Non-pigmented ciliary epithelial cell (primary cell): ENCODE data around the gene SERINC5.

Source experiments
- DNase-seq: peaks from one replicate; pipeline ENCODE4 v3.0.0-alpha.2; 2010; ENCODE audit warnings: low read depth

SERINC5 gene

DNA sequence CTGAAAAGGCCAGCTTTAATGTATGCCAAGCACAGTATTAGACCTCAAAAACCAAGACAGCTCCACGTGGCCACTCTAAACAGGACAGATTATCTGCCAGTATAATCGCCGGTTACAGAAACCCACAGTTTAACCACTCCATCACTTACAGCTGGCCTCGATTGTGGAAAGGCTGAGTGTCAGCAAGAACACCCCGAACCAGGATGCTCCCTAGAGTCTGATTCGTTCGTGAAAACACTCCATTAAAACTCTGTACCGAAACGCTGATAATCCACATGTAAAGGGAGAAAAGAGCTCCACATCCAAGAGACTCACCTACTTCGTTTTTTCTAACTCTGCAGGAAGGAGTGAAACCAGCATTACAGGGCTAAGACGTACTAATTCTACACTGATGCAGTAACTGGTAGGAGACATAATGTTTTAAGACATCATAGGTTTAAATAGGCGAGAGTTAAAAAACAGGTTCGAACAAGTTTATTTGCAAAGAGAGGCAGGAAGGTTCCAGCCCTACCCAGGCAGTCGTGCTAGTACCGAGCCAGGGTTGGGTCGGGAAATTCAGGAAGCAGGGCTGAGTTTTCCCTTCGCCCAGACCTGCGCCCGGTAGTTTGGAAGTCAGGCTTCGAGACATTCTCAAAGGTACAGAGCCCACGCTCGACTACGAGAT lies 949 bp downstream of the SERINC5 start:
- DNase-seq = no peak

GRCh38 chr5:80251636-80252035 lies 4.2 kb downstream of the SERINC5 start:
- no peak for DNase-seq

DNA sequence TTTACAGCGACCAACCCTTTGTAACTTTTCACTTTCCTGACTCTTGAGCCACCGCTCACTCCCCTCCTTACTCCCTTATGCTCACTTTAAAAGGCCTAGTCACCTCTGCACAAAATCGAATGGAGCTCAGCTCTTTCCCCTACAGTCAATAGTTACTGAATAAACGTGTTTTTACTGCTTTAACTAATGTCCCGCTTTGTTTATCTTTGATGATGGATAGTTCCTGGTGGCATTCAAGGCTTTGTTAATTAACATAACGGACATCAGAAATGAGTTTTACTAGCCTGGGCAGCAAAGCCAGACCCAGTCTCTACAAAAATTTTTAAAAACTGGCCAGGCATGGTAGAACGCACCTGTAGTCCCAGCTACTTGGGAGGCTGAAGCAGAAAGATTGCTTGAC lies 5.0 kb downstream of the SERINC5 start:
- no peak for DNase-seq

DNA sequence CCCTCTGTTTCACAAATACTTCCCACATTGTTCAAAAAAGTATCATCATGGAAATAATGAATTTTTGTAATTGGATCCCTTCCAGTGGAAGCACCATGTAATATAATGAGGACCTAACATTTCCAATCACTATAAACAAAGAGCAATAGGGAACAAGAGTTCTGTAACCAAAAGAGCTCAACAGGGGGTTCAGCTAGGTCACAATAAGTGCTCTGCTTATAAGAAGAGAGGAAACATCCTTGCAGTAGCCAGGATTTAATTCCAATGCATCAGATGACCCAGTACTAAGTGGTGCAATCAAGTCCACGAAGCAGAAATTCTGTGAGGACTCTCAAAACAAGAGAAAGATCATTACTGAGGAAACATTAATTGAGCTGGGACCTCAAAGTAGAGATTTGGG lies 5.9 kb downstream of the SERINC5 start:
- no peak for DNase-seq

- no peak for DNase-seq
Observed at GRCh38 chr5:80248378-80248777, 7.5 kb downstream of the SERINC5 start.

- DNase-seq = peak; percentile 88
Observed at GRCh38 chr5:80246995-80247729, 8.7 kb downstream of the SERINC5 start.

DNA sequence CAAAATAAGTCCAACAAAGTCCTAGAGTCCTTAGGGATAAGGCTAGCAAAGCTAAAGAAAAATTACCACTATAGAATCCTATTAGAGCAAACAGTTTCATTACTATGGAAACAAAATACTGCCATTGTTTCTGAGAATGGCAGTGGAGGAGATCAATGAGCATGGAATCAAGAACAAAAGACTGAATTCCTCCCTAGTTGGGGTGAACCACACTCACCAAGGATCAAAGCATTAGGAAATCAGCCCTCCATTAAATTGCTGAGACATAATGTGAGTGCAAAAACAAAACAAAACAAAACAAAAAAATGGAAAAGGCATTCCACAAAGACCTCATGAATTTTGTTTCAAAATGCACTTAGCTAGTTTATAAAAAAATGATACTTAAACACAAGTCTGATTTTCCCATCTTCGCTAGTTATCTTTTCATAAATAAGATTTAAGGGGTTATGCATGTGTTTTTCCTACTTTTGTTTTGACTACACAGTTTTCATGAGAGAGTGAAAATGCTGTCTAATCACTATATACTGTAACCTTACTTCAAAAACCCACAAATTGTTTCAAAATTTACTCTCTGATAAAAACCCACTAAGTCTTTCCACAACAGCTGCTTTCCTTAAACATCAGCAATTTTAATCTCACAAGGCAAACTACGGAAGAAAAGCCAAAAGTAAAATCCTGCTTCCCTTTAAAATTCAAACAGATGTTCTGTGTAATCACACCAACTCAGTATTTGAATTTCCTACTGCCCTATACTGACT lies 9.7 kb downstream of the SERINC5 start:
- no peak for DNase-seq

- DNase-seq = no peak
Observed at GRCh38 chr5:80243567-80243966, 12.3 kb downstream of the SERINC5 start.

DNA sequence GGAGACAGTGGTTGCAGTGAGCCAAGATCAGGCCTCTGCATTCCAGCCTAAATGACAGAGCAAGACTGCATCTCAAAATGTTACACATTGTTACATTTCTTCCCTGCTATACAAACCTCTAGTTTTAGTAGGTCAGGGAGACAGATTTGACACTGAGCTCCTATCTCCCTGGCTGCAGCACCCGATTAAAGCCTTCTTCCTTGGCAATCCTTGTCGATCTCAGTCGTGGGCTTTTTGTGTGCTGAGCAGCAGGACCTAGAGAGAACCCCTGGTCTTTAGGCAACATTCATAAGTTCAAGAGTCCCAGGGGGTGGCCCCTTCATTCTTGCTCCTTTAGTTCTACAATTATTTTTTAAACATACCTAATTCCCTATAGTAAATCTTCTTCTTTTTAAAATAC lies 13.0 kb downstream of the SERINC5 start:
- DNase-seq = no peak

- no peak for DNase-seq
Observed at GRCh38 chr5:80240368-80240986, 15.4 kb downstream of the SERINC5 start.

DNA sequence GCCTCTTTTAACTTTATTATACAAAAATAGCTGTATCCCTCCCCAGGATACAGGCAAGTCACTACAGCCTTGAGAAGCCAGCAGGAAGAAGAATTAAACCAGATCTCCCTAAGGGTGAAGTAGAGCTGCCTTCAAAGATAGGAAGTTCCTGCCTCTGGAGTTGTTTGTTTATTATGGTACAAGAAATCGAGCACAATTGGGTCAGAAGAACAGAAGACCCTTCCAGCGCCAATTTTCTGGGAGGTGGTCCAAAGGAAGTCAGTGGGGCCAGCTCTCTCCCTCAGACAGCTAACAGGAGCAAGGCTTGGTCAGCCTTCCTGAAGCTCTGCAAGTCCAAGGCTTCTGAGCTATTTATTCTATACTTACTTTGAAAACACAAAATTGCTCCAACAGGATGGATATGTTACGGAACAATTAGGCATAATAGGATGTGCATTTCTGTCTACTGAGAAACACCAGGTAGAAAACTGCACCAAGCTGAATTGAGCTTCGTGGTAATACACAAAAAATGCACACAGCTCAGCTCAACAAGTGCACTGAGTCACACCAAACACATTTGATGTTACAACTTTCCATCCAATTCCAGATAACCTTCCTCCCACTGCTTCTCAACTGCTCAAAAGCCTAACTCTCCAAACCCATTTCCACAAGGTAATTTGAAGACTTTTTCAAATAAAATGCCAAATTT lies 16.0 kb downstream of the SERINC5 start:
- DNase-seq = peak; percentile 55

GRCh38 chr5:80238778-80239679 lies 16.8 kb downstream of the SERINC5 start:
- DNase-seq = no peak

DNA sequence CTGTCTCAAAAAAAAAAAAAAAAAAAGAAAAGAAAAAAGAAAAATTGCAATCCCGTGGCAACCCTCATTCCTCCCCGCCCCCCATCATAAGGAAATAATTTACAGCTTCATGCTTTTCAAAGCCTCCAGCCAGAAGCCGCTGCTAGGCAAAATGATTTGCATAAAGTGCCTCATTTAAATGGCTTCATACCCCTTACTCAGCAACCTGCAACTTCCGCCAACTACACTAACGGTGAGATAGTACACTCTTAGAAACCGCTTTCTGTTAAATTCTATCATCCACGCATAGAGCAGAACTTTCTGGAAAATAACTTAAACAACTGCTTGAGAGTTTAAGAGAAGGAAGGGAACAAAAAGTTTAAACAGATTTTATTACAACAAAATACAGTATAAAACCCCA lies 17.8 kb downstream of the SERINC5 start:
- no peak for DNase-seq

DNA sequence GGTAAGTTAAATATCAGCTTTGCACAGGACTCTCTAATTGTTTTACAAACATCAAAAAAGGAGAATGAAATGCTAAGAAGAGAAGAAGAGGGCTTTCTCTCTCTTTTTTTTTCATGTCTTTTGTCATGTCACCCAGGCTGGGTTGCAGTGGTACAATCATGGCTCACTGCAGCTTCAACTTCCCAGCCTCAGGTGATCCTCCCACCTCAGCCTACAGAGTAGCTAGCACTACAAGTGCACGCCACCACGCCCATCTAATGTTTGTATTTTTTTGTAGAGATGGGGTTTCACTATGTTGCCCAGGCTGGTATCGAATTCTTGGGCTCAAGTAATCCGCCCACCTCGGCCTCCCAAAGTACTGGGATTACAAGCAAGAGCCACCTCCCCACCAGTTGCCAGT lies 18.6 kb downstream of the SERINC5 start:
- DNase-seq = no peak

DNA sequence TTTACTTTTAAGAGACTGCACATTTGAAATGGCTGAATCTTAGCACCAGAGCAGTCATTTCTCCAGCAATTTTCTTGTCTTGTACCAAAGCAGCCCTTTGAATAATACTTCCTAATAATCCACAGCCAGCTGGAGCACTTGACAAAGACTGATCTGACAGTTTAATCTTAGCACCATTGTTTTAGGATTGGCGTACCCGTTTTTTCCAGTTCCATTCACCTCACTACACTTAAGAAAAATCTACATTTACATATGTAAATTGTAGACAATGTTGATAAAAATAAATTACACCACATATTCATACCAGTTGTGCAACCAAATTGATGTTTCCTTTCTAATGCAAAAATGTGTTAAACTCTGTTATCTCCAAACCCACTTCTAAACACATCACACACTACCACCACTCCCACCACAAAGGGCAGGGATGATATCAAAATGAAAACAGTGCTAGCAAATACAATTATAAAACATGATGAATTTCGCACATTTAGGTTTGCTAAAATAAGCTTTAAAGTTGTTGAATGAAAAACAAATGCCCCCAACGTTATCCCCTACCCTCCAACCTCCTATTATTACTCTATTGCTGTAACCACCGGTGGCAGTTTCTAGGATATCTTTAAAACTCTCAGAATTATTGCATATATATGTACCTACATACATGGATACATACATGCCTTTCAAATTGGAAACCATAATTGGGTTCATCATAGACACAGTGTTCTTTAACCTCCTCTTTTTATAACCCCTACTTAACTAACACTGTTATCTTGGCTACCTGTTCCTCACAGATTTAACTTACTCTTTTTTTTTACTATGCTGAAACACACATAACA lies 21.5 kb downstream of the SERINC5 start:
- DNase-seq = no peak

DNA sequence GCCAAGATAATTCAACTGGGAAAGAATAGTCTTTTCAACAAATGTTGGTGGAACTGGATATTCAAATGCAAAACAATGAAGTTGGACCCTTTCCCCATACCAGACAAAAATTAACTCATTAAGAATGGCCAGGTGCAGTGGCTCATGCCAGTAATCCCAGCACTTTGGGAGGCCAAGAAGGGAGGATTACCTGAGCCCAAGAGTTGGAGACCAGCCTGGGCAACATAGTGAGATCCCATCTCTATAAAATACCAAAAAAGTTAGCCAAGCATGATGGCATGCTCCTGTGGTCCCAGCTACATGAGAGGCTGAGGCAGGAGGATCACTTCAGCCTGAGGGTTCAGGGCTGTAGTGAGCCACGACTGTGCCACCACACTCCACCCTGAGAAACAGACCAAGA lies 24.2 kb downstream of the SERINC5 start:
- no peak for DNase-seq

DNA sequence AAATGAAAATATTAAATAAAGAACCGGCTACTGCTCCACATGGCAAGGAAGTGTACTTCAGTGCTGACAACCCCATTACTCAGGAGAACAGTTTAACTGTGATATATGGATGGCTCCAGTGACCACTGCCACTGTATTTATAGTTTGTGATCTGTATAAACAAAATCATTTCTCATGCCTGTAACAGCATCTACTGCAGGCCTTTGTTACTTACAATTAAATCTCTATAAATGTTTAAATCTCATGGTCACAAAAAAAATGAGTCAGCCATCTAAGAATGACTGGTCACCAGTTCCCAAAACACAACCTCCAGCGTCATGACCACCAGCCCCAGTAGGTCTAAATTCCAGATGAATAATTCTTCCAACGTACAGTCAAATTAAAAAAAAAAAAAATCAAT lies 24.6 kb downstream of the SERINC5 start:
- no peak for DNase-seq

DNA sequence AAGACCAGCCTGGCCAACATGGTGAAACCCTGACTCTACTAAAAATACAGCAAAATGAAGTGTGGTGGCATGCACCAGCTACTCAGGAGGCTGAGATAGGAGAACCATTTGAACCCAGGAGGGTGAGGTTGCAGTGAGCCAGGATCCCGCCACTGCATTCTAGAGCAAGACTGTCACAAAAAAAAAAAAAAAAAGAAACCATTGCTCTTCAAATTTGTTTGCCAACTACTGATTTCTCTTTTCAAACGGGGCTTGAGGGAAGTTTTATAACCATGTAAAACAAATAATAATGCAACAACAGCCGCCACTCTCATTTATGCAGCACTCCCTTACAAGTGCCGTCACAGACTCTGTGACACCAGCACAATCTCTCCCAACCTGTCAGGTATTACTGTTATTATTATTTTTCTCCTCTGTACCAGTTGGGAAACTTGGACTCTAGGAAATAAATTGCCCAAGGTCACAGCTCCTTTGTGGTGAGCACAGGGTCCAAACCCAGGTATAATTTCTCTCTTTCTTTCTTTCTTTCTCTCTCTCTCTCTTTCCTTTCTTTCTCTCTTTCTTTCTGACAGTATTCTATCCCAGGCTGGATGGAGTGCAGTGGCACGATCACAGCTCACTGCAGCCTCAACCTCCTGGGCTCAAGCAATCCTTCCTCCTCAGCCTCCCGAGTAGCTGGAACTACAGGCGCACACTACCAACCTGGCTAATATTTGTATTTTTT lies 25.4 kb downstream of the SERINC5 start:
- no peak for DNase-seq

GRCh38 chr5:80229902-80230255 lies 26.0 kb downstream of the SERINC5 start:
- no peak for DNase-seq
